Measurements from ENCODE around the gene ERVW-1.
"Not testable (repeated sequence)": the region's sequence is repeated elsewhere in the genome, so short reads cannot be mapped to it uniquely, and the experiment has no call there.

The ERVW-1 gene

DNA sequence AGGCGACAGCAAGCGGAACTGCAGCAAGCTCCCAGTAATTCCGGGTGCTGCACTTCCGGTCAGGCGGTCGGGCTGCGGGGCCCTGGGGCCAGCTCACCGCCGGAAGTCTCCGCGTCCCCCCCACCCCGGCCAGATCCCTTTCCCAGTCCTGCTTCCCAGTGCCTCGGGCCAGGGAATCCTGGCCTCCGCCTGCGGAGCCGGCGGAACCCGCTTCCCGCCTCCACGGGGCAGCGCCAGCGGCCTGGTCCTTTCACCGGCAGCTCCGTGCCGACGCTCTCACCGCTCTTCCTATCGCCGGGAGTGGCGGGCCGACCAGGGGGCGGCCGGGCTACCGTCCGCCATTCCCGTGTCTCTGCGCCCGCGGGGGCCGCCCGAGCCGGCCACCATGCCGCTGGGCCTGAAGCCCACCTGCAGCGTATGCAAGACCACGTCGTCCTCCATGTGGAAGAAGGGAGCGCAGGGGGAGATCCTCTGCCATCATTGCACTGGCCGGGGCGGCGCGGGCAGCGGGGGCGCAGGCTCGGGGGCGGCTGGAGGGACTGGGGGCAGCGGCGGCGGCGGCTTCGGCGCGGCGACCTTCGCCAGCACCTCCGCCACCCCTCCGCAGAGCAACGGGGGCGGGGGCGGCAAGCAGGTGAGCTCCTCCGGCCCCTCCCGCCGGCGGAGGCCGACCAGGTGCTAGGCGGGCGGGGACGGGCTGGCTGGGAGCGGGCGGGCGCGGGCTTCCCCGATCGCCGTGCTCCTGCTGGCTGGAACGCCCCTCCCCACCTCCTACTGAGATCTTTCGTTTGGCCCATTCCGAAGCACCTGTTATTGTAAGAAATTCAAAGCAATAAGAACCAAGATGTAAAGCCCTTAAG lies 30.2 kb downstream of the ERVW-1 start, which contains the start of gene GATAD1:
TSS of gene GATAD1 (plus strand) at position 138 of the 860 bp plus-strand sequence. CDS start at position 386, 248 bp downstream.
- peak; percentile 75 to 91 for DNase-seq (ENCODE audit: low read depth in 1 of 2, low spot score in 1 of 2)
- Histone ChIP-seq H3K27ac (replicated peaks) (peak within 1 kb of the TSS; percentile 96), H3K27me3 (ENCODE audit: insufficient read depth, poor library complexity, severe bottlenecking) (no peaks in the 10 kb centered on the region), H3K4me3 (replicated peaks; ENCODE audit: insufficient read depth, low read length) (peak within 1 kb of the TSS; percentile 83)
- TF ChIP-seq SPI1 (IDR thresholded peaks at IDR 0.05; ENCODE audit: borderline replicate concordance, low read depth) (peak; percentile 78; the same call in 1 of the 2 replicates), REST (IDR thresholded peaks at IDR 0.05; ENCODE audit: insufficient replicate concordance, low read depth) (peak; percentile 39), POLR2AphosphoS5 (IDR thresholded peaks at IDR 0.05; ENCODE audit: low read depth) (peak; percentile 62; the same call in 1 of the 2 replicates), GABPA (IDR thresholded peaks at IDR 0.05; ENCODE audit: low read depth) (peak; percentile 88)
- TF ChIP-seq, protein P1, sequence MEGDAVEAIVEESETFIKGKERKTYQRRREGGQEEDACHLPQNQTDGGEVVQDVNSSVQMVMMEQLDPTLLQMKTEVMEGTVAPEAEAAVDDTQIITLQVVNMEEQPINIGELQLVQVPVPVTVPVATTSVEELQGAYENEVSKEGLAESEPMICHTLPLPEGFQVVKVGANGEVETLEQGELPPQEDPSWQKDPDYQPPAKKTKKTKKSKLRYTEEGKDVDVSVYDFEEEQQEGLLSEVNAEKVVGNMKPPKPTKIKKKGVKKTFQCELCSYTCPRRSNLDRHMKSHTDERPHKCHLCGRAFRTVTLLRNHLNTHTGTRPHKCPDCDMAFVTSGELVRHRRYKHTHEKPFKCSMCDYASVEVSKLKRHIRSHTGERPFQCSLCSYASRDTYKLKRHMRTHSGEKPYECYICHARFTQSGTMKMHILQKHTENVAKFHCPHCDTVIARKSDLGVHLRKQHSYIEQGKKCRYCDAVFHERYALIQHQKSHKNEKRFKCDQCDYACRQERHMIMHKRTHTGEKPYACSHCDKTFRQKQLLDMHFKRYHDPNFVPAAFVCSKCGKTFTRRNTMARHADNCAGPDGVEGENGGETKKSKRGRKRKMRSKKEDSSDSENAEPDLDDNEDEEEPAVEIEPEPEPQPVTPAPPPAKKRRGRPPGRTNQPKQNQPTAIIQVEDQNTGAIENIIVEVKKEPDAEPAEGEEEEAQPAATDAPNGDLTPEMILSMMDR (IDR thresholded peaks at IDR 0.05; ENCODE audit: insufficient read depth, low read length), result peak; percentile 87

- DNase-seq (ENCODE audit: low read depth in 1 of 2, low spot score in 1 of 2), result no peak
- Histone ChIP-seq H3K27ac (replicated peaks) (peak overlapping the region; percentile 96), H3K4me3 (replicated peaks; ENCODE audit: insufficient read depth, low read length) (peak overlapping the region; percentile 83), H3K27me3 (ENCODE audit: insufficient read depth, poor library complexity, severe bottlenecking) (no peaks in the 10 kb centered on the region)
- TF ChIP-seq SPI1 (IDR thresholded peaks at IDR 0.05; ENCODE audit: borderline replicate concordance, low read depth) (no peak), POLR2AphosphoS5 (IDR thresholded peaks at IDR 0.05; ENCODE audit: low read depth) (no peak), GABPA (IDR thresholded peaks at IDR 0.05; ENCODE audit: low read depth) (no peak)
Measured at GRCh38 chr7:92446869-92447344, 30.8 kb downstream of the ERVW-1 start.

GRCh38 chr7:92442720-92443119 lies 35.0 kb downstream of the ERVW-1 start:
- H3K27ac ChIP-seq (replicated peaks); H3K4me3 ChIP-seq (replicated peaks; ENCODE audit: insufficient read depth, low read length); H3K27me3 ChIP-seq (ENCODE audit: insufficient read depth, poor library complexity, severe bottlenecking): not testable (repeated sequence)
- TF ChIP-seq SPI1 (IDR thresholded peaks at IDR 0.05; ENCODE audit: borderline replicate concordance, low read depth), result peak; percentile 29; the same call in 1 of the 2 replicates
- DNase-seq (ENCODE audit: low read depth in 1 of 2, low spot score in 1 of 2), result peak in 1 of 2 experiments; percentile 33

GRCh38 chr7:92437956-92438491 lies 39.7 kb downstream of the ERVW-1 start:
- no peak for DNase-seq (ENCODE audit: low read depth in 1 of 2, low spot score in 1 of 2)
- Histone ChIP-seq H3K4me3 (replicated peaks; ENCODE audit: insufficient read depth, low read length) (no peak overlapping the region), H3K27ac (replicated peaks) (no peak overlapping the region), H3K27me3 (ENCODE audit: insufficient read depth, poor library complexity, severe bottlenecking) (no peaks in the 10 kb centered on the region)
- TF ChIP-seq, protein P1 (IDR thresholded peaks at IDR 0.05; ENCODE audit: insufficient read depth, low read length), result no peak
- no peak for TF ChIP-seq POLR2AphosphoS5 (IDR thresholded peaks at IDR 0.05; ENCODE audit: low read depth)
- no peak for TF ChIP-seq SPI1 (IDR thresholded peaks at IDR 0.05; ENCODE audit: borderline replicate concordance, low read depth)
- TF ChIP-seq GABPA (IDR thresholded peaks at IDR 0.05; ENCODE audit: low read depth), result no peak
- TF ChIP-seq REST (IDR thresholded peaks at IDR 0.05; ENCODE audit: insufficient replicate concordance, low read depth), result no peak

All from HL-60 (cell line).